Gastrocnemius medialis (tissue), 4 donors: Measurements from ENCODE around the gene SMC4.

Experiments
- POLR2A ChIP-seq, 2 donors: fragments of 450-650 bp; IDR thresholded peaks; one replicate each; pipeline ENCODE4 v1.6.1; 2017; ENCODE audit warnings: antibody characterized with exemption in 2 of 2, mild to moderate bottlenecking in 2 of 2, moderate library complexity in 2 of 2
- TF ChIP-seq, protein P1 (sequence below), 5 experiments: fragments of 450-650 bp in 3 of 5; fragments of 200-600 bp in 2 of 5; sonication (generic) in 2 of 5; IDR thresholded peaks in 4 of 5; conservative IDR thresholded peaks in 1 of 5; 1 replicate in 4 of 5; 2 replicates in 1 of 5; pipeline ENCODE4 v1.5.1; 2016 to 2019; ENCODE audit warnings: antibody characterized with exemption in 5 of 5, mild to moderate bottlenecking in 3 of 5, moderate library complexity in 3 of 5

DNA sequence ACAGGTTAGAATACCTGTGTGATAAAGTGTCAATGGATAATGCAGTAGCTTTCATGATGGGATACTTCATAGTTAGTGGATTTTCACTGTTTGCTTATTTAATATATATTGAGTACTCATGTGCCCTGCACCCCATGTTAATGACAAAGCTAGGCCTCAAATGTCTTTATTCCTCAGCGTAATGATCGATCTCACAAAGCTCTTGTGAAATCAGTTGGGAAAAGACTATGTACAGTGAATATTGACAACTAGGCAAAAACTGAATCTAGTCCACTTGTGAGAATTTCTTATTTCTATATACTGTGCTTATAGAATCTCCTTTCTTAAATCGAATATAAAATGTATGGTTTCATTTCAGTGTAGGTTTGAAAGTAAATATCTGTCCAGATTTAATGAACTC lies 17.9 kb downstream of the SMC4 start:
- TF ChIP-seq, protein P1, sequence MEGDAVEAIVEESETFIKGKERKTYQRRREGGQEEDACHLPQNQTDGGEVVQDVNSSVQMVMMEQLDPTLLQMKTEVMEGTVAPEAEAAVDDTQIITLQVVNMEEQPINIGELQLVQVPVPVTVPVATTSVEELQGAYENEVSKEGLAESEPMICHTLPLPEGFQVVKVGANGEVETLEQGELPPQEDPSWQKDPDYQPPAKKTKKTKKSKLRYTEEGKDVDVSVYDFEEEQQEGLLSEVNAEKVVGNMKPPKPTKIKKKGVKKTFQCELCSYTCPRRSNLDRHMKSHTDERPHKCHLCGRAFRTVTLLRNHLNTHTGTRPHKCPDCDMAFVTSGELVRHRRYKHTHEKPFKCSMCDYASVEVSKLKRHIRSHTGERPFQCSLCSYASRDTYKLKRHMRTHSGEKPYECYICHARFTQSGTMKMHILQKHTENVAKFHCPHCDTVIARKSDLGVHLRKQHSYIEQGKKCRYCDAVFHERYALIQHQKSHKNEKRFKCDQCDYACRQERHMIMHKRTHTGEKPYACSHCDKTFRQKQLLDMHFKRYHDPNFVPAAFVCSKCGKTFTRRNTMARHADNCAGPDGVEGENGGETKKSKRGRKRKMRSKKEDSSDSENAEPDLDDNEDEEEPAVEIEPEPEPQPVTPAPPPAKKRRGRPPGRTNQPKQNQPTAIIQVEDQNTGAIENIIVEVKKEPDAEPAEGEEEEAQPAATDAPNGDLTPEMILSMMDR (IDR thresholded peaks at IDR 0.05 in 4 of 5, conservative IDR thresholded peaks at IDR 0.05 in 1 of 5), result no peak
- no peak for TF ChIP-seq POLR2A (IDR thresholded peaks at IDR 0.05)
